Natural killer cell (primary cell): ENCODE measurements around the gene GTF3C1. TPM values are rescaled to one million over a fixed set of nuclear protein-coding genes. Genes with fewer than 3 reads are reported as not detected.
A peak's percentile ranks its signal among the peaks of the same experiment; 100 is the strongest.

Experiments used
- ATAC-seq, 3 donors: fragments of 150-1000 bp in 2 of 3; fragments of 200-7000 bp in 1 of 3; cut with Tn5 transposase; 1 replicate in 1 of 3; 2 replicates in 2 of 3; pipeline ENCODE4 v1.10.0; 2021; ENCODE audit warnings: mild to moderate bottlenecking in 2 of 3, moderate library complexity in 2 of 3
- DNase-seq, 2 donors: peaks; one replicate each; pipeline versions ENCODE4 v3.0.0 to v3.0.0-alpha.2; 2013 to 2021; ENCODE audit warnings: mixed read lengths in 1 of 2
- H3K27ac ChIP-seq: one replicate; pipeline ENCODE4 v1.5.1; 2013; ENCODE audit warnings: mild to moderate bottlenecking, low read length
- H3K27me3 ChIP-seq: one replicate; pipeline ENCODE4 v1.6.1; 2013; ENCODE audit warnings: low read length; ENCODE audit not compliant: control insufficient read depth, insufficient read depth
- H3K36me3 ChIP-seq: one replicate; pipeline ENCODE4 v1.6.1; 2013; ENCODE audit warnings: low read length; ENCODE audit not compliant: control insufficient read depth, insufficient read depth
- H3K4me1 ChIP-seq: one replicate; pipeline ENCODE4 v1.6.1; 2013; ENCODE audit warnings: low read length; ENCODE audit not compliant: control insufficient read depth, insufficient read depth
- H3K4me3 ChIP-seq: one replicate; pipeline ENCODE4 v1.5.1; 2013; ENCODE audit warnings: low read length
- H3K9me3 ChIP-seq: one replicate; pipeline ENCODE4 v1.6.1; 2013; ENCODE audit warnings: low read length; ENCODE audit not compliant: control insufficient read depth, insufficient read depth
- H3K27ac Mint-ChIP-seq, 2 donors: one replicate each; pipeline ENCODE4 v1.8.0; 2022; ENCODE audit warnings: mild to moderate bottlenecking in 2 of 2, mixed read lengths in 2 of 2, moderate library complexity in 1 of 2
- H3K27me3 Mint-ChIP-seq, 2 donors: one replicate each; pipeline ENCODE4 v1.8.0; 2022; ENCODE audit warnings: low read depth in 2 of 2, mixed read lengths in 2 of 2
- H3K36me3 Mint-ChIP-seq: one replicate; pipeline ENCODE4 v1.8.0; 2022; ENCODE audit warnings: mixed read lengths
- H3K4me1 Mint-ChIP-seq, 2 donors: one replicate each; pipeline ENCODE4 v1.8.0; 2022; ENCODE audit warnings: mixed read lengths in 2 of 2
- H3K4me3 Mint-ChIP-seq: one replicate; pipeline ENCODE4 v1.8.0; 2022; ENCODE audit warnings: mild to moderate bottlenecking, moderate library complexity, mixed read lengths
- H3K9me3 Mint-ChIP-seq, 2 donors: one replicate each; pipeline ENCODE4 v1.8.0; 2022; ENCODE audit warnings: mixed read lengths in 2 of 2
- WGBS: methylation state at CpG from one replicate; pipeline ENCODE4 v1.1.7; 2013; ENCODE audit warnings: missing lambda C conversion rate; ENCODE audit not compliant: insufficient coverage; 5-methylcytosine and 5-hydroxymethylcytosine counted together
- intact Hi-C: fragments of 100-400 bp; cut with micrococcal nuclease; formaldehyde crosslinking; loops from one replicate; pipeline ENCODE4 v1.14.2; 2022
- total RNA-seq, 4 donors: library from RNA; stranded (reverse); fragments of 120-200 nt in 1 of 4; gene quantifications; one replicate each; pipeline versions ENCODE4 v1.2.3 to v1.2.4, GENCODE V29; 2013 to 2022
- TF ChIP-seq, protein P1 (sequence below): fragments of 200-600 bp; IDR thresholded peaks from one replicate; pipeline ENCODE4 v1.8.0; 2022; ENCODE audit warnings: antibody characterized with exemption

Gene GTF3C1
- total RNA-seq, 3 donors from 2014 or later (not counting 1 experiment from before 2014, with no cell fraction given): 111 to 160 (median 125) TPM

DNA sequence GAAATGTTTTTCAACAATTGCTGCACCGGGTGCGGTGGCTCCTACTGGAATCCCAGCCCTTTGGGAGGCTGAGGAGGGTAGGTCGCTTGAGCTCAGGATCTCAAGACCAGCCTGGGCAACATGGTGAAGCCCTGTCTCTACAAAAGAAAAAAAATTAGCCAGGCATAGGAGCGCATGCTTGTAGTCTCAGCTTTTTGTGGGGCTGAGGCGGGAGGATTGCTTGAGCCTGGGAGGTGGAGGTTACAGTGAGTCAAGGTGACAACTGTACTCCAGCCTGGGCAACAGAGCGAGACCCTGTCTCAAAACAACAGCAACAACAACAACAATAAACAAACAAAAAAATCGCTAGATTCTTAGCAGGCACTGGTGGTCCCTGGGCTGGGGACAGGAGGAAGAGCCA, 119.2 kb downstream of the GTF3C1 start:
- H3K9me3 ChIP-seq: no peaks in the 10 kb centered on the region
- no peak overlapping the region for H3K4me3 ChIP-seq
- Mint-ChIP-seq H3K27ac (peak overlapping the region in 1 of 2 donors; percentile 62), H3K27me3 (no peaks in the 10 kb centered on the region), H3K4me3 (no peak overlapping the region), H3K36me3 (no peaks in the 10 kb centered on the region), H3K9me3 (no peaks in the 10 kb centered on the region), H3K4me1 (peaks cover 32 to 45% of the 10 kb centered on the region in 2 donors)
- no peak for ATAC-seq
- H3K27ac ChIP-seq: no peak overlapping the region
- TF ChIP-seq, protein P1, sequence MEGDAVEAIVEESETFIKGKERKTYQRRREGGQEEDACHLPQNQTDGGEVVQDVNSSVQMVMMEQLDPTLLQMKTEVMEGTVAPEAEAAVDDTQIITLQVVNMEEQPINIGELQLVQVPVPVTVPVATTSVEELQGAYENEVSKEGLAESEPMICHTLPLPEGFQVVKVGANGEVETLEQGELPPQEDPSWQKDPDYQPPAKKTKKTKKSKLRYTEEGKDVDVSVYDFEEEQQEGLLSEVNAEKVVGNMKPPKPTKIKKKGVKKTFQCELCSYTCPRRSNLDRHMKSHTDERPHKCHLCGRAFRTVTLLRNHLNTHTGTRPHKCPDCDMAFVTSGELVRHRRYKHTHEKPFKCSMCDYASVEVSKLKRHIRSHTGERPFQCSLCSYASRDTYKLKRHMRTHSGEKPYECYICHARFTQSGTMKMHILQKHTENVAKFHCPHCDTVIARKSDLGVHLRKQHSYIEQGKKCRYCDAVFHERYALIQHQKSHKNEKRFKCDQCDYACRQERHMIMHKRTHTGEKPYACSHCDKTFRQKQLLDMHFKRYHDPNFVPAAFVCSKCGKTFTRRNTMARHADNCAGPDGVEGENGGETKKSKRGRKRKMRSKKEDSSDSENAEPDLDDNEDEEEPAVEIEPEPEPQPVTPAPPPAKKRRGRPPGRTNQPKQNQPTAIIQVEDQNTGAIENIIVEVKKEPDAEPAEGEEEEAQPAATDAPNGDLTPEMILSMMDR: no peak
- 80% methylated on average over 6 of the region's 7 CpGs for WGBS
- intact Hi-C loops: no loop called here
- peaks cover 51% of the 10 kb centered on the region for H3K36me3 ChIP-seq
- no peaks in the 10 kb centered on the region for H3K27me3 ChIP-seq
- DNase-seq: peak in 1 of 2 donors; percentile 8
- H3K4me1 ChIP-seq: peaks cover 56% of the 10 kb centered on the region

DNA sequence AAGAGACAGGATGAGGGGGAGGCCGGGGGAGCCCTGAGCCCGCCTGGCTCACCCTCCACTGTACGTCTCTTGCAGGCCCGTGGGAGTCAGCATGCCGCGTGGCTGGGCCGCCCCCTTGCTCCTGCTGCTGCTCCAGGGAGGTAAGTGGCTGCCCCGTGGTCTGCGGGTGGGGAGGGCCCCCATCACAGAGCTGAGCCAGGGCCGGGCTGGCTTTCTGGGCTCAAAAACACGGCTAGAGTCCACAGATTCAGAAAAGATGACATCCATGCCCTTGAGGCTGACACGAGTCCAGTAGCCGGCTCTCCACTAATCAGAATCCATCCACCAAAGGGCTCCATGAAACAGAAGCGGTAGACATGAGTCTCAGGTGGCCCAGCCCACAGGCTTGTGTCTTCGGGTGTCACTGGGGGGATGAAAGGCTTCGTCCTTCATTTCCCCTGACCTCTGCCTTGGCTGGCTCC, 119.7 kb downstream of the GTF3C1 start:
- peaks cover 60% of the 10 kb centered on the region for H3K4me1 ChIP-seq
- H3K27ac ChIP-seq: no peak overlapping the region
- H3K36me3 Mint-ChIP-seq: no peaks in the 10 kb centered on the region
- H3K27me3 Mint-ChIP-seq: no peaks in the 10 kb centered on the region
- WGBS: 68% methylated on average over 16 of the region's 16 CpGs
- TF ChIP-seq, protein P1: no peak
- intact Hi-C loops: no loop called here
- H3K4me1 Mint-ChIP-seq: peaks cover 32 to 45% of the 10 kb centered on the region in 2 donors
- H3K27me3 ChIP-seq: no peaks in the 10 kb centered on the region
- H3K9me3 Mint-ChIP-seq: no peaks in the 10 kb centered on the region
- H3K27ac Mint-ChIP-seq: peak overlapping the region in 1 of 2 donors; percentile 62
- ATAC-seq: no peak
- peak in 1 of 2 donors; percentile 15 for DNase-seq
- no peak overlapping the region for H3K4me3 Mint-ChIP-seq
- peaks cover 50% of the 10 kb centered on the region for H3K36me3 ChIP-seq
- H3K9me3 ChIP-seq: no peaks in the 10 kb centered on the region
- H3K4me3 ChIP-seq: no peak overlapping the region

DNA sequence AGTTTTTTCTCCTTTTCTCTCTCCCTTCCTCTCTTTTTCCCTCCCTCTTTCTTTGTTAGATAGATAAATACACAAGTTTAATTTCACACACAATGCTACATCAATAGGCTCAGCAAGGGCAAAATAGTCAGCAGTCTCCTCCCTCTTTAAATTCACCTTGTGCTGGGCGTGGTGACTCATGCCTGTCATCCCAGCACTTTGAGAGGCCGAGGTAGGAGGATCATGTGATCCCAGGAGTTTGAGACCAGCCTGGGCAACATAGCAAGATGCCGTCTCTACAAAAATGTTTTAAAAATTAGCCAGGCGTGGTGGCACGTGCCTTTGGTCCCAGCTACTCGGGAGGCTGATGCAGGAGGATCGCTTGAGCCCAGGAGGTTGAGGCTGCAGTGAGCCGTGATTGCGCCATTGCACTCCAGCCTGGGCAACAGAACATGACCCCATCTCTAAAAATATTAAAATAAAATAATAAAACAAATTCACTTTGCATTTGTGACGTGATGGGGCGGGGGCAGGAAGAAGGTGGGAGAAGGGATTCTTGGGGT, 120.3 kb downstream of the GTF3C1 start:
- Mint-ChIP-seq H3K4me3 (no peak overlapping the region), H3K9me3 (no peaks in the 10 kb centered on the region), H3K36me3 (no peaks in the 10 kb centered on the region), H3K4me1 (peaks cover 35 to 44% of the 10 kb centered on the region in 2 donors), H3K27me3 (no peaks in the 10 kb centered on the region), H3K27ac (peak overlapping the region in 1 of 2 donors; percentile 8)
- TF ChIP-seq, protein P1: no peak
- DNase-seq (peak in 1 of 2 donors; percentile 1), ATAC-seq (no peak)
- H3K4me3 ChIP-seq: no peak overlapping the region
- intact Hi-C loops: no loop called here
- H3K27ac ChIP-seq: no peak overlapping the region
- H3K27me3 ChIP-seq: no peaks in the 10 kb centered on the region
- peaks cover 50% of the 10 kb centered on the region for H3K36me3 ChIP-seq
- no peaks in the 10 kb centered on the region for H3K9me3 ChIP-seq
- 96% methylated on average over 11 of the region's 11 CpGs for WGBS
- peaks cover 63% of the 10 kb centered on the region for H3K4me1 ChIP-seq
